MCF 10A (cell line): Measurements from ENCODE around the gene TMEM37. TPM values are rescaled to one million over a fixed set of nuclear protein-coding genes. Genes with fewer than 3 reads are reported as not detected.

Source experiments
- BruUV-seq: library from RNA; stranded (reverse); fragments of 400-500 nt; replicated peaks from 2 replicates; lab custom pipeline; 2021; lab: Mats Ljungman, UMichigan
- CTCF ChIA-PET: fragments of 300-600 bp; sonication (Branson Sonifier 250); formaldehyde crosslinking; extraction: SDS; loops from one replicate; lab custom pipeline; 2021; ENCODE audit warnings: antibody characterized with exemption, inconsistent platforms; lab: Yijun Ruan, JAX
- POLR2A ChIA-PET: fragments of 300-600, 350-650 bp; sonication (Branson Sonifier 250); formaldehyde crosslinking; extraction: SDS; loops from one replicate; lab custom pipeline; 2020; ENCODE audit warnings: antibody characterized with exemption, inconsistent platforms; lab: Yijun Ruan, JAX
- DNase-seq: peaks from one replicate; pipeline ENCODE4 v3.0.0-alpha.2; 2018; ENCODE audit not compliant: unreplicated experiment
- H3K27ac Mint-ChIP-seq: one replicate; pipeline ENCODE4 v1.8.0; 2022; ENCODE audit warnings: mild to moderate bottlenecking, low read depth, mixed read lengths; ENCODE audit not compliant: unreplicated experiment
- H3K27me3 Mint-ChIP-seq: one replicate; pipeline ENCODE4 v1.8.0; 2022; ENCODE audit warnings: mixed read lengths; ENCODE audit not compliant: insufficient read depth, unreplicated experiment
- H3K36me3 Mint-ChIP-seq: one replicate; pipeline ENCODE4 v1.8.0; 2022; ENCODE audit warnings: mild to moderate bottlenecking, moderate library complexity, mixed read lengths; ENCODE audit not compliant: insufficient read depth, unreplicated experiment
- H3K4me1 Mint-ChIP-seq: one replicate; pipeline ENCODE4 v1.8.0; 2022; ENCODE audit warnings: mixed read lengths; ENCODE audit not compliant: insufficient read depth, unreplicated experiment
- H3K4me3 Mint-ChIP-seq: one replicate; pipeline ENCODE4 v1.8.0; 2022; ENCODE audit warnings: mild to moderate bottlenecking, moderate library complexity, mixed read lengths; ENCODE audit not compliant: unreplicated experiment
- H3K9me3 Mint-ChIP-seq: one replicate; pipeline ENCODE4 v1.8.0; 2022; ENCODE audit warnings: mixed read lengths; ENCODE audit not compliant: unreplicated experiment
- CTCF ChIP-seq: fragments of 200-600 bp; IDR thresholded peaks from one replicate; pipeline ENCODE4 v1.8.0; 2022; ENCODE audit warnings: antibody characterized with exemption, mild to moderate bottlenecking; ENCODE audit not compliant: unreplicated experiment
- intact Hi-C: fragments of 100-400 bp; cut with micrococcal nuclease; formaldehyde crosslinking; loops from 2 replicates; pipeline ENCODE4 v1.14.1; 2022
- total RNA-seq: library from RNA; stranded (reverse); gene quantifications from 2 replicates; pipeline ENCODE4 v1.2.3, GENCODE V29; 2022

Gene TMEM37
- total RNA-seq, 1 experiment from 2014 or later: not detected

- POLR2A ChIA-PET: no interaction called here
- intact Hi-C loops: no loop called here
- no peak overlapping the region for H3K27ac Mint-ChIP-seq
- CTCF ChIA-PET: interaction anchor here (1.0 to 1.4 kb wide), 2 partner anchors 13 to 22 kb away, joined by 3 to 4 read pairs; partner anchors contain the start of gene TMEM37
- no TSS peak for BruUV-seq
- no peaks in the 10 kb centered on the region for H3K36me3 Mint-ChIP-seq
- no peak for DNase-seq
- no peak for TF ChIP-seq CTCF
- no peaks in the 10 kb centered on the region for H3K9me3 Mint-ChIP-seq
- H3K4me1 Mint-ChIP-seq: no peaks in the 10 kb centered on the region
- peaks cover 12% of the 10 kb centered on the region for H3K27me3 Mint-ChIP-seq
- no peak overlapping the region for H3K4me3 Mint-ChIP-seq
These were observed 22.4 kb downstream of the TMEM37 start for GRCh38 chr2:119453972-119454593.

- intact Hi-C loops: no loop called here
- Mint-ChIP-seq H3K27ac (no peak overlapping the region), H3K4me1 (peaks cover 3% of the 10 kb centered on the region), H3K36me3 (no peaks in the 10 kb centered on the region), H3K9me3 (no peaks in the 10 kb centered on the region), H3K4me3 (no peak overlapping the region), H3K27me3 (peaks cover 12% of the 10 kb centered on the region)
- ChIA-PET CTCF (no interaction called here), POLR2A (no interaction called here)
- TF ChIP-seq CTCF: no peak
- BruUV-seq: no TSS peak
- DNase-seq: no peak
These were observed 23.5 kb downstream of the TMEM37 start for GRCh38 chr2:119455066-119455718.

GRCh38 chr2:119460076-119460475 lies 28.4 kb downstream of the TMEM37 start:
- Mint-ChIP-seq H3K36me3 (no peaks in the 10 kb centered on the region), H3K4me1 (peaks cover 6% of the 10 kb centered on the region), H3K27ac (no peak overlapping the region), H3K4me3 (no peak overlapping the region), H3K27me3 (no peaks in the 10 kb centered on the region), H3K9me3 (no peaks in the 10 kb centered on the region)
- POLR2A ChIA-PET: no interaction called here
- no peak for TF ChIP-seq CTCF
- CTCF ChIA-PET: interaction anchor here (1.1 to 5.8 kb wide), 2 partner anchors 16 to 22 kb away, joined by 3 to 24 read pairs; no protein-coding TSS in a partner anchor
- intact Hi-C loops: no loop called here
- no TSS peak for BruUV-seq
- DNase-seq: no peak

GRCh38 chr2:119461811-119462210 lies 30.2 kb downstream of the TMEM37 start:
- no peaks in the 10 kb centered on the region for H3K27me3 Mint-ChIP-seq
- TF ChIP-seq CTCF: no peak
- H3K36me3 Mint-ChIP-seq: no peaks in the 10 kb centered on the region

More at GRCh38 chr2:119461811-119462210, 30.2 kb downstream of the TMEM37 start:
- Mint-ChIP-seq H3K9me3 (no peaks in the 10 kb centered on the region), H3K4me1 (peaks cover 6% of the 10 kb centered on the region), H3K27ac (no peak overlapping the region), H3K4me3 (no peak overlapping the region)
- POLR2A ChIA-PET: no interaction called here
- no peak for DNase-seq
- no TSS peak for BruUV-seq
- intact Hi-C loops: no loop called here
- CTCF ChIA-PET: interaction anchor here (5.8 kb wide), 1 partner anchor 14 kb away, joined by 24 read pairs; no protein-coding TSS in a partner anchor
